GM11168 (cell line): ENCODE measurements around the gene STMN3.

Experiments used
- in situ Hi-C: fragments of 300-500 bp; cut with MboI; formaldehyde crosslinking; loops from one replicate; pipeline ENCODE4 v1.12.0; 2022; ENCODE audit warnings: low sequenced_read_pairs; ENCODE audit not compliant: unreplicated experiment

Gene STMN3

GRCh38 chr20:63592661-63593060 is 60.6 kb downstream of the STMN3 start:
- in situ Hi-C loops = no loop called here

GRCh38 chr20:63591786-63592355 is 61.4 kb downstream of the STMN3 start:
- in situ Hi-C loops = no loop called here

GRCh38 chr20:63591147-63591533 is 62.1 kb downstream of the STMN3 start:
- in situ Hi-C loops = no loop called here

GRCh38 chr20:63590218-63591146 is 62.7 kb downstream of the STMN3 start:
- in situ Hi-C loops = no loop called here
